HT1080 (cell line): ENCODE results near the gene PLPP6. TPM values are rescaled to one million over a fixed set of nuclear protein-coding genes. Genes with fewer than 3 reads are reported as not detected.

Experiments used
- DNase-seq: peaks from one replicate; pipeline ENCODE4 v3.0.0-alpha.2; 2015; ENCODE audit warnings: low read depth
- total RNA-seq: library from RNA; depleted of rRNA; stranded (reverse); fragments of >200 nt; shearing (Covaris generic); gene quantifications from 2 replicates; pipeline ENCODE4 v1.2.3, GENCODE V29; 2014

PLPP6 gene
- total RNA-seq, 1 experiment from 2014 or later, result 7.7 TPM

DNA sequence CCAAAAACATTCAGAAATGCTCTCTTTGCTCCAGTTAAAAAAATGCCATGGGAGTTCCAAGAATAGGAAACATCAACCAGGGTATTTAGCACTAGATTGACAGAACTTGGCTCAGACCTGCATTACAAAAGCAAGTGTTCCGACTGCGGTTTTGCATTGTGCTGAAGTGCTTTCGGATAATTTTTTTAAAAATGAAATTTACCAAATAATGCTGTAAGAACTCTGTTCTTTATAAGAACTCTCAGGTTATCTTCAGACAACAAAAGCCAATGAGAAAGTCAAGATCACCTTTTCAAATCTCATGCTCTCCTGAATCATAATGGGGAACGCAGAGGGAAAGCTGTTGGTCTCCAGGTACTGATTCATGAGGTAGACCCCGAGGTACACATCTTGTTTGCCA, 483 bp upstream of the PLPP6 start:
- no peak for DNase-seq

DNA sequence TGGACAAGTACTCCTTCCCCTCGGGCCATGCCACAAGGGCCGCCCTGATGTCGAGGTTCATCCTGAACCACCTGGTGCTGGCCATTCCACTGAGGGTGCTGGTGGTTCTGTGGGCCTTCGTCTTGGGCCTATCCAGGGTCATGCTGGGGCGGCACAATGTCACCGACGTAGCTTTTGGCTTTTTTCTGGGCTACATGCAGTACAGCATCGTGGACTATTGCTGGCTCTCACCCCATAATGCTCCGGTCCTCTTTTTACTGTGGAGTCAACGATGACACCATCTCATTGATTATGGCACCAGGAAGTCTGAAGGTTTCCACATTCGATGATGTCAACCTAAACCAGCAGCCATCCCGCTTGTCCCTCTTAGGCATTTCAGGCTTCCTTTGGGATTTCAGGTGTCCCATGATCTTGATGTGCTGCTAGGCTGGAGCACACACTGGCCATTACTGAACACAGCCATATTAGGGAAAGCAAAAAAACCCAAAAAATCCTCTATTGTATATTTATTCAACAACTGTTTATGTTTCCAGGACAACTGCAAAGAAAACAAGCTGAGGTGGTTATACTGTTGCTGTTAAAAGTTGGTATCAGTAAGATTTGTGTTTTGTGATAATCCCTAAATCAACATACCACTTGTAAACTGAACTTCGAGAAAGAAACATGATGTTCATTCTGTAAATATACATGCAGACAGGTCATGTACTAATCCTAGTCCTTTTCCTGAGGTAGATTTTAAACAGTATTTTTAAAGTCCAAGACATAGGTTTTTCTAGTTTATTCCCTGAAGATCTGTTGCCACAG, 1.1 kb downstream of the PLPP6 start:
- no peak for DNase-seq

DNA sequence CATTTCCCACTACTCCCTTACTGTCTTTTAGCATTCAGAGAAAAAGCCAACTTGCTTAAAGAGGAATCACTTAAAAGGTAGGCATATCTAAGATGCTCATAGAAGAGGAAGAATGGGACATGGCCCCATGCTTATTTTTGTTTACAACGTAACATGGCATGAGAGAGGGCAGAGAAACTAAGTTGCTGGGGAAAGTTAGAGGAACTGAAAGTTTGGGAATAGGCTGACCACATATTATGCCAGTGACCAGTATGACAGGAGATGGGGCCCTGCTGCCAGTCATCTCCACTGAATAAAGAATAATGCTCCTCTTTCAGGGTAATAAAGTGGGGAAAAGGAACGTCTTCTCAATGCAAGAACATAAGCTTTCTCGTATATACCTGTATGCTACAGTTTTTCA, 1.9 kb downstream of the PLPP6 start:
- DNase-seq, result no peak

DNA sequence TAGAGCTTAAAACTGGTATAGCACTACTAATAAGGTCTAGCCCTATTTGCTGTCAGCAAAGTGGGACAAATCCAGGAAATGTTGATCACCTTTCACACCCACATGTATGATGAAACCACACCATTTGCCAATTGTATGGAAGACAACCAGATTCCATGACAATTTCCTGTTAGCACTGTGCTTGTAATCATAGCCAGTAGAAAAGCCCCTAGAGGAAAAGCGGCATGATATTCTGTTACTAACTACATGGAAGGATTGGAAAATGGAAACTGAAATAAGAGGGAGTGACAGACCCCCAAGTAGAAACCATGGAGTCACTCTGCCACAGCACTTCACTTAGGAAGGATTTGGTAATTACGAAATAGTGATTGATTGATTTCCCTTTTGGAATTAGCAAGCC, 3.3 kb downstream of the PLPP6 start:
- no peak for DNase-seq

DNA sequence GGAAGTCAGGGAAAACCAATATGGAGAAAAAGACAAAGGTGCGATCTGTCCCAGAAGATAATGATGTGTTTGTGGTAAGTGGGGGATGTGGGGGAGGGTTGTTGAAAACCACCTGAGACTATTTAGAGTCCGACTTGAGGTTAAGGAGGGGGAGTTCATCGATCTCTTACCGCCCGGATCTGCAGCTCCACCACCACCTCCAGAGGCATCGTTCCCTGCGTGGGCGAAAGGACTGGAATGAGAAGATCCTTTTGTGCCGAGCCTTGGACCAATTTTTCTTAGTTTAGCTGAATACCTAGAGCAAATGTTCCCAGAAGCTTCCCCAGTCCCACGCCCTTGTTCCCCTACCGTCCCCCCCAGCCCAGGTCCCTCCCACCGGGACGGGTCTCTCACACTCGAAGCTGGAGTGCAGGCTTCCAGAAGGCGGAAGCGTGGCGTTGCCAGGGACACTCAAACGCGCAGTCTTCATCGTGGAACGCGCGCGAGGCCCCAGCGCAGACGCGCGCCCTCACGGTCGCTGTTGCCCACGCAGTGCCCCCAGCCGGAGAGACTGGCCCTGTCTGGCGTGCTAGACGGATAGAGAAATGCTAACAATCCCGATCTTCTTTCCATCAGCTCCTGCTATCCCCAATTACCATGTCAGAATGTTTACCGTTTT, 4.1 kb downstream of the PLPP6 start, which contains the start of gene SPATA6L:
Gene SPATA6L, minus strand, starts transcription at position 439 of the 658 bp plus-strand sequence. Its CDS starts 230 bp downstream, at position 209.
- peak; percentile 27 for DNase-seq

DNA sequence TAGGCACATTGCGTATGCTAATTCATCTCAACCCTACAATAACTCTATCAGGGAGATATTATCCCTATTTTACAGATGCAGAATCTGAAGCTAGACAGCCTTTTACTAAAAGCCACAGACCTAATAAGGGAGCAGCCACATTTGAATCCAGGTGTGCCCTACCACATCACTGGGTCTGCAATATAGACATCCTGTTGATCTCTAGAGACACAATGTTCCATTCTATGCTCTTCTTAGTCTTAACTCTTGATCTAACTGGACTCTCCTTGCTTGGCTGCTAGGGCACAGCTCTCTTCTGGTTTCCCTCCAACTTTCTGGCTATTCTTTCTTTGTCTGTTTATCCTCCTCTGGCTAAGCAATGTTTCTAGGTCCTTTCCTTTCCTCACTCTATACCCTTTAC, 5.6 kb downstream of the PLPP6 start:
- no peak for DNase-seq

DNA sequence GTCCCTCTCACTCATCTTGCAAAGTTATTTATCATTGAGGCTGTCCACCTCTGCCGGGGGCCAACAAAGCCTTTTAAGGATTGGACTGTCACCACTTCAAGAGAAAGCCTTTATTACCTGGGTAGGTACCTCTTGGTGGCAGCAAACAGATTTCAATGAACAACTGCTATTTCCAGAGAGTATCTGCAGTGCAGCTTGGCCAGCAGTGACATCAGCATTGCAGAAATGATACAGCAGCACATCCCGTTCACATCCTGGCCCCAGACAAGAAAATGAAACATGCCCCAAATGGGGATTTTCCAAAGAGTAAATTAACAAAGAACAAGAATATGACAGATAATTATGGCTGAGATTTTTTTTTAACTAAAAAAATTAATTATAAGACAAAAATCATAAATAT, 6.5 kb downstream of the PLPP6 start:
- no peak for DNase-seq

DNA sequence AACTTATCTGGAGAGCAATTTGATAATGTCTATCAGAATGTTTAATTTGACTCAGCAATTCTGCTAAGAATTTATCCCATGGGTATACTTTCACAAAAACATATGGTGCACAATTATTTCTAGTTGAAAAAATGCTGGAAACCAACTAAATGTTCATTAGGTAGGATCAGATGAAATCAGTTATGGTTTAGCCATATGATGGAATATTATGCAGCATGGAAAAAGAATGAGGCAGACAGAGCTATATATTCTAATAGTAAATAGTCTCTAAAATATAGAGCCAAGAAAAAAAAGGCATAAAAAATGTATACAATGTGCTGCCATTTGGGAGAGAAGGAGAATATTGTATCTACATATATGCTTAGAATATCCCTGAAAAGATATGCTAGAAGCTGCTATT, 7.8 kb downstream of the PLPP6 start:
- DNase-seq, result no peak

DNA sequence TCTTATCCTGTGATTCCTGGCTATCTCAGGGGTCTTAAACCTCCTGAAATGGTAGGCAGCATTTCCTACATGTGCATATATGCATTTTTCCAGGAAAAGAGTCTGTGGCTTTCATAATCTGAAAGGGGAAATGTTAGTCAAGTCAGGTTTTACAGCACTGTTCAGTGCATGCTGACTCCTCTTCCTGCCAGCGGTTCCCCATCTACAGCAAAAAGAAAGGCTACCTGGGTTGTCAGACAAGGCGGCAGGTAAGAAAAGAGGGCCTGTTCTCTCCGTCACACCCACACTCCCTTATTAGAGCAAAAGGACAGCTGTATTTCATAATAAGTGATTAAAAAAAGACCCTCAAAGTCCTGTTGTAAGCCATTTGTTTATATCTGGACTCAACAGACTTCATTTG, 8.5 kb downstream of the PLPP6 start:
- no peak for DNase-seq

DNA sequence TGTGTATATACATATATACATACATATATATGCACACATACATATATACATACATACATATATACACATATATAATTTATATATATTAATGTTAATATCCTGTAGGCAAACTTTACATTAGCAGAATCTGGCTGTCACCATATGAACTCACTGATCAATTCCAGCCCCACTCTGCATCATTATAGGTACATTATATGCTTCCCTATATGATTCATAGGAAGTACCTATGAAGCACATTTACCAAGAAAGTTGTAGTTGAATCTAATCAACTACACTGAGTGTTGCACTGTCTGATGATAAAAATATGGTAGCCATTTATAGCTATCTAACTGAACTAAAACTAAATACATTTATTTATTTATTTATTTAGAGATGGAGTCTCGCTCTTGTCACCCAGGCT, 9.6 kb downstream of the PLPP6 start:
- no peak for DNase-seq

DNA sequence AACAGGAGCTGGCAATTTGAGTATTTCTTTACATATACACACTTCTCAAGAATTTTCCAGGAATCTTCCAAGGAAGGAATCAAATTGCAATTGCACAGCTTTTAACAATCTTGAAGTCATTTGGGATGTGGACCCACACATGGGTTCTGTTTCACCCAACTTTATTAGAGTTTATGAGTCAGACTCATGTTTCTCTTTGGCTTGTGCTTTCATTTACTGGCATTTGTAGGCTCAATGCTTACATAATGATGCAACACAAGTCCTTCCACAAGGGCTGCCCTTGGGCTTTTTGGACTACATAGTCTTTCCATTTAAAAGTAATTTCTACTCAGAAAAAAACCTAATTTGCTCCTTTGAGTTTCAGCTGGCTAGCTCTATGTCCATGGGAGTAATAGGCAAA, 12.7 kb downstream of the PLPP6 start:
- peak; percentile 39 for DNase-seq

DNA sequence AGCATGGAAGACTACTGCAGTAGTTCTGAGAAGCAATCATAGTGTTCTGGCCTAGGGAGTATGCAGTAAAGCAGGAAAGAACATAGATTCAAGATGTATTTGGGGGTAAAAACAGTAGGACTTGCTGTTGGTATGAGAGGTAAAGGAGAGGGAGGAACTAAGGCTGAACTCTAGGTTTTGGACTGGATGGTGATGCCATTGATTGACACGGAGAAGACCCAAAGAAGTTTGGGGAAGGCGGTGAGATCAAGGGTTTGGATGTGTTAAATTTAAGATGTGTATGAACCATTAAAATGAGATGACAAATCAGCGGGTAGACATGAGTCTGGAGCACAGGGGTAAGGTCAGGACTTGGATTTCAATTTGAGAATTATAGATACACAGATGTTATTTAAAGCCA, 15.3 kb downstream of the PLPP6 start:
- no peak for DNase-seq

DNA sequence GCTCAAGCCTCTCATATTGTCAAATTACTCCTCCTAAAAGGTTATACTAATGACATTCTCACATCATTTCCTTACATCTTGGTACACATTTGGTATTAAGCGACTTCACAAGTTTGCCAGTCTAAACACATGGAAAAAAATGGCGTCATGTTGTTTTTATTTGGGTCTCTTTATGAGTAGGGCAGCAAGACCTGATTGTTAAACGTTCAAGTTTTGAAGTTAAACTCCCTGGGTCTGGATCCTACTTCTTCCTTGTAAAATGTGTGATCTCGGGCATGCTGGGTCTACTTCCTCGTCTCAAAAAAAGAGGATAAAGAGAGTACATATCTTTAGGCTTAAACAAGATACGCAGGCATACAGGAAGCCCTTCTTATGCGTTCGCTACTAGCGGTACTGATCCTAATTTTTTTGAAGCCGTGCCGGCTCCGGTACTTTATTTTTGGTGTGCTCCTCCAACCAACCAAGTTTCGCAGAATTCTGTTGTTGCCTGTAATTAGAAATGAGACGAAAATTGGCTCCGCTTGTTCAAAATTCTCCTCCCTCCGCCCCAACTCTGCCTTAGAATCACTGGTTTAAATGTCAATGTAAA, 16.7 kb downstream of the PLPP6 start:
- DNase-seq, result peak; percentile 52

DNA sequence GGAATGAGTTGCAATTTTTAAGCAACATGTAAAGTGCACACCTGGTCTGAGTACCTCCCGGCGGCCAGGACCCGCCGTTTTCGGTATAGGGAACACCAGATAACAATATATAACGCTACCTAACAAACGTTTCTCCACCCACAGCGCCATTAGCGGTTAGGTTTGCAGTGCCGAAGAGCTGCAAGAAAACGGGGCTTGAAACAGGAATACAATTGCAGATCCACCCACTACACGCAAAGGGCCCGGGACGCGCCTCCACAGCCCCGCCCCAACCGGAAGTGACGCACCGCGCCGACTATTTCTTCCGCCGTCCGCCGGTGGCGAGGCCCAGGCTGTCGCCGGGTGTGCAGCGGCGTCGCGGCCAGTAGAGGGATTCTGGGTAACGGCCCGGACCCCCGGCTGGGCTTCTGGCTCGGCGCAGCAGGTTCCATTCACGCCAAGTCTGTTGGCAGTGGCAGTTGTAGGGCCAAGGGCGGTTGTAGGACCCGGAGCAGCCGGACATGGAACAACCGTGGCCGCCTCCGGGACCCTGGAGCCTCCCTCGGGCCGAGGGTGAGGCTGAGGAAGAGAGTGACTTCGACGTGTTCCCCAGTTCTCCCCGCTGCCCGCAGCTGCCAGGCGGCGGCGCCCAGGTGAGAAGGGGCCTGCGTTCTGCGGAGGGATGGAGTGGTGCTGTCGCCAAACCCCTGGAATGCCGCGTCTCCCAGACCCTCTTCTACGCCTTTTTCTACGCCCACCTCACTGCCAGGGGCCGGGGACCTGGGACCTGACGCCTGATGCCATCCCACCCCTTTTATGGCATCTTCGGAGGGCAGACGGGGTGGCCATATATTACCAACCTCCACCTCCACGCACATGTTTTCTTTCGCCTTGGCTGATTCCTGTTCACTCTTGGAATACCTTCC, 17.4 kb downstream of the PLPP6 start, which contains the start of gene CDC37L1:
Gene CDC37L1, plus strand, starts transcription at position 302 of the 905 bp plus-strand sequence. Its CDS starts 199 bp downstream, at position 501.
- DNase-seq, result peak; percentile 97

DNA sequence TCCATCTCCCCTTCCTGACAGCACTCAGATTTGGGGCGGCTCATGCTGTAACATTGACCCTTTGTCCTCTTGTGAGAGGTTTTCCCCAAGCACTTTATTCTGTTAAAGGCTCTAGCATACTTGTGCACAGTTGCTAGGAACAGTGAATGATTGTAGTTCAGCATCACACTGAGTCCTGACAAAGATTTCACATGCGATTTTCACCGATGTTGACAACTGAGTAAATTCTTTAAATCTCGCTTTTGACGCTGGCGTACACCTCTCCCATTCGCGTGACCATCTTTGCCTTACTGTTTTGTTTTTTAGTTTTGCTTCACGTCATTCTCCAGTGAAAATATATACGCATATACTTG, 18.1 kb downstream of the PLPP6 start:
- no peak for DNase-seq

DNA sequence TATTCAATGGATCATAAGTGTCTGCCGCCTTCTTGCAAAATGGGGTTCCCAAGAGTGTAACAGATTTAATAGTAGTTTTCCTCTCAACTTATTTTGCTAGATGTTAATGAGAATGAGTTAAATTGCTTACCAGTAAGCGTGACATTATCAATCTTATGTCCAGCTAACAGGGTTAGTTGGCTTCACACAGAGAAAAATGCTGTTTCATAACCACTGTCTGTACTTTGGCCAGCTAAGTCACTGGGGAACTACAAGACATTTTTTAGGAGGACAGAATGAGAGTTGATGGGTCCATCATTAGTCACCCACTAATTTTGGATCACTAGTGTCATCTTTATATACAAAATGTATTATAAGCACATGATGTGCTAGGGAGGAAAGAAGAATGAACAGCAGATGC, 18.7 kb downstream of the PLPP6 start:
- DNase-seq, result no peak

DNA sequence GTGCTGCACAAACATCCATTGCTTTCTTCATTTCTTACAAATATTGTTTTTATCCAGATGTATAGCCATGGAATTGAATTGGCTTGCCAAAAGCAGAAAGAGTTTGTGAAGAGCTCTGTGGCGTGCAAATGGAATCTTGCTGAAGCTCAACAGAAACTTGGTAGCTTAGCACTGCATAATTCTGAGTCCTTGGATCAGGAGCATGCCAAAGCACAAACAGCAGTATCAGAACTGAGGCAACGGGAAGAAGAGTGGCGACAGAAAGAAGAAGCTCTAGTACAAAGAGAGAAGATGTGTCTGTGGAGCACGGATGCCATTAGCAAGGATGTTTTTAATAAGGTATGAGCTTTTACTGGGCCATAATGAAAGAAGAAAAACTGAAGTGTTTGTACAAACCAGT, 22.7 kb downstream of the PLPP6 start:
- no peak for DNase-seq

DNA sequence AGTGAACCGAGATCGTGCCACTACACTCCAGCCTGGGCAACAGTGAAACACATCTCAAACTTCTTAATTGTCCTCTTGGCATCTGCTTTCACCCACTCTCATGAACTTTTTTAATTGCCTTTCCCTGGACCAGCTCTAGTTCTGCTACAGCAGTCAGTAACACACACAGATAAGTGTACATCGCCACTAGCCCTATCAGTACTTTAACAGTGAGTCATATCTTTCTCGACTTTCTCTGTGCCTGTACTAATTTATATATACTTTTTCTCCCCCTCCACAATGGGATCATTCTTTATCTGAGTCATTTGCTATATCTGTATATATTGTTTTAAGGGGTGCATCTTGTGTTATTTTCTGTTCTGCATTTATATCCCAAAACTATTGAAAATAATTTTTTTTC, 24.0 kb downstream of the PLPP6 start:
- no peak for DNase-seq

DNA sequence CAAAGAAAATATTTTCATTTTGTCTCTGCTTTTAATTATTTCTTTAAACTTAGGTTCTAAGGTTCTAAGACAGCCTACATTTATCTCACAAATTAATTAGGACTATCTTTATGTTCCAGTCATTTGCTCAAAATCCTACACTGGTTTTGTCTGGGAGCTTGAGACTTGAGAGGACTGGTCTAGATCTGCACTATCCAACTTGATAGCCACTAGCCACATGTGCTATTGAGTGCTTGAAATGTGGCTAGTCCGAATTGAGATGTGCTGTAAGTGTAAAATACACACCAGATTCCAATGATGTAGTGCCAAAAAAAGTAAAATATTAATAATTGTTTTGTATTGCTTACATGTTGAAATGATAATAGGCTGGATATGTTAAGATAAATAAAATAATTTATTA, 24.5 kb downstream of the PLPP6 start:
- DNase-seq, result no peak

DNA sequence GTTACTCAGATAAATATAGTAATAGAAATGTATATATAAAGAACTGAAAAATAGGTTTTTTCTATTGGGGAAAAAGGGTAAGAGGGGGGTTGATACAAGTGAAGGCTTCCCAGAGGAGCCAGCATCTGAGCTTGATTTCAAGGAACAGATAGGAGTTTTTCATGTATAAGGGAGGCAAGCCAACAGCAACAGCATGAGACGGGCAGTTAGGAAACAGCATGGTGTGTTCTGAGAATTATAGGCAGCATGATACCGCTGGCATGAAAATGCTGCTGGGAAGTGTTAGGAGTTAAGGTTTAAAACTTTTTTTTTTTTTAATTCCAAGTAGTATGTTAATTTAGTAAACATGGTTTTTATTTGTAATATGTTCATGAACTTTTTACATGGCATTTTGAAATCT, 26.9 kb downstream of the PLPP6 start:
- no peak for DNase-seq

DNA sequence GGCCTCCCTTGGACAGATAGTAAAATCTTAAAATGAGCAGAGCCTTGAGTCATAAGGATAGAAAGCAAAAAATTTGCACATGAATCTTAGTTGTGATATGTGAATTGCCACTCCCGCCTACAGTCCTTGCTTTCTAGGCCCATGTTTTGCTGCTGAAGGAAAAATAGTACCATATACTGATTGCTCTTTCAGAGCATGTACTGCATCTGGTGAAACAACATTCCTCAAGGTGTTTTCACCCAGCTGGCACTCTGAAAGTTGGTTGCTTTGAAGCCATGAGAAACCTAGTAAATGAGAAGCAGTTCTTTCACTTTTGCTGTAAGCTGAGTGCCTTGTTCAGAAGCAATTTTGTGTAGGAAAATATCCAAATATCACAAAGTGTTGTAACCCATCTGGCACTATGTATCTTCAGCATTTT, 27.6 kb downstream of the PLPP6 start:
- no peak for DNase-seq

DNA sequence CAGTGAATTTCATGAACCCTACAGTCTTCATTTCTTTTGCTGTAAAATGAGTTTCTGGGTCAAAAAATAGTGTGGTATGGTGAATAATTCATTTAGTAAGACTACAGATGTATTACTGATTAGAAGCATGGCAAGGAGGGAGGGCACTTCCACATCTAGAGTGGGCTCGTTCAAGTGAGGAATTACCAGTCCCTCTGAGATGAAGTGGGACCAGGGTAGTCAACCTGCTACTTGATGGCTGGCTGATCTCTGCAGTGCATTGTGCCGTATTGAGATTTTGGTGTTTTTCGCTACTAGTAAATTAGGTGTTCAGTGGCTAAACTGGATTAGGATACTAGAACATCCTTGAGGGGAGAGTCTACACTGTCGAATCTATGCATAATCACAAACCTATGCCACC, 28.1 kb downstream of the PLPP6 start:
- DNase-seq, result no peak
